A549 (cell line): ENCODE measurements around the gene ABHD17A. TPM values are rescaled to one million over a fixed set of nuclear protein-coding genes. Genes with fewer than 3 reads are reported as not detected.

Experiments
- ATAC-seq, 2 experiments: fragments of 200-7000 bp in 1 of 2; fragments of >200 bp in 1 of 2; cut with Nextera tagmentation in 1 of 2; cut with Tn5 transposase in 1 of 2; 3 replicates each; pipeline versions ENCODE4 v1.8.0 to v1.9.1; 2018 to 2020; ENCODE audit warnings: mild to moderate bottlenecking in 1 of 2, moderate library complexity in 1 of 2
- CTCF ChIA-PET: fragments of 300-600 bp; sonication (Branson Sonifier 250); formaldehyde crosslinking; extraction: SDS; loops from one replicate; lab custom pipeline; 2021; ENCODE audit warnings: antibody characterized with exemption, inconsistent platforms; lab: Yijun Ruan, JAX
- POLR2A ChIA-PET: fragments of 350-600 bp; formaldehyde crosslinking; extraction: SDS; loops from one replicate; lab custom pipeline; 2021; ENCODE audit warnings: antibody characterized with exemption, inconsistent platforms; lab: Yijun Ruan, JAX
- DNase-seq, 2 experiments: peaks; one replicate each; pipeline versions ENCODE4 v3.0.0 to v3.0.0-alpha.2; 2011 to 2016; ENCODE audit warnings: low read depth in 1 of 2, low spot score in 1 of 2
- FAIRE-seq: peaks from 2 replicates; lab custom pipeline; 2011; peaks lifted over from hg19 to GRCh38; lab: Jason Lieb, UNC
- H3K27ac ChIP-seq, 2 experiments: fragments of >200 bp; sonication (Bioruptor Twin); formaldehyde crosslinking; 3 replicates each; pipeline ENCODE4 v1.5.1; 2016 to 2017
- H3K4me1 ChIP-seq: fragments of >200 bp; sonication (Bioruptor Twin); formaldehyde crosslinking; 3 replicates; pipeline ENCODE4 v1.6.1; 2016
- H3K4me2 ChIP-seq: fragments of >200 bp; sonication (Bioruptor Twin); formaldehyde crosslinking; 3 replicates; pipeline ENCODE4 v1.6.1; 2016
- H3K4me3 ChIP-seq: fragments of >200 bp; sonication (Bioruptor Twin); formaldehyde crosslinking; 3 replicates; pipeline ENCODE4 v1.5.1; 2016
- H3K9me3 ChIP-seq: fragments of >200 bp; sonication (Bioruptor Twin); formaldehyde crosslinking; 3 replicates; pipeline ENCODE4 v1.6.1; 2016
- CEBPB ChIP-seq, 2 experiments: fragments of >200 bp in 1 of 2; sonication (Bioruptor Twin) in 1 of 2; formaldehyde crosslinking in 1 of 2; IDR thresholded peaks; 2 replicates each; pipeline ENCODE4 v1.6.1; 2012 to 2016
- EHMT2 ChIP-seq: fragments of 200-600 bp; sonication (generic); IDR thresholded peaks from 2 replicates; pipeline ENCODE4 v1.6.1; 2016; ENCODE audit warnings: antibody characterized with exemption, low read depth, mild to moderate bottlenecking, moderate library complexity
- EP300 ChIP-seq, 2 experiments: fragments of >200 bp; sonication (Bioruptor Twin); formaldehyde crosslinking; IDR thresholded peaks; 2 replicates in 1 of 2; 3 replicates in 1 of 2; pipeline ENCODE4 v1.6.1; 2016 to 2017
- GATA3 ChIP-seq: IDR thresholded peaks from 2 replicates; pipeline ENCODE4 v1.6.1; 2012; ENCODE audit warnings: borderline replicate concordance
- HDAC2 ChIP-seq: fragments of 200-600 bp; sonication (generic); IDR thresholded peaks from 2 replicates; pipeline ENCODE4 v1.6.1; 2016
- HOXB5 ChIP-seq: fragments of 250-450 bp; sonication (Bioruptor Pico); IDR thresholded peaks from 2 replicates; pipeline ENCODE4 v1.5.0; 2020; ENCODE audit warnings: mild to moderate bottlenecking, moderate library complexity
- KDM1A ChIP-seq: fragments of 200-600 bp; sonication (generic); IDR thresholded peaks from 2 replicates; pipeline ENCODE4 v1.6.1; 2016; ENCODE audit warnings: low read depth, mild to moderate bottlenecking
- MYC ChIP-seq: IDR thresholded peaks from 2 replicates; pipeline ENCODE4 v1.6.1; 2012; ENCODE audit warnings: mild to moderate bottlenecking, inconsistent platforms, low read length, improper control_type of control experiment, borderline replicate concordance
- NFE2L2 ChIP-seq: fragments of 150-350 bp; conservative IDR thresholded peaks from 2 replicates; pipeline ENCODE4 v1.6.1; 2014; ENCODE audit warnings: low read length
- PHF8 ChIP-seq: fragments of 200-600 bp; sonication (generic); IDR thresholded peaks from 2 replicates; pipeline ENCODE4 v1.6.1; 2016; ENCODE audit warnings: low read depth, mild to moderate bottlenecking, antibody characterized with exemption, moderate library complexity, borderline replicate concordance
- POLR2A ChIP-seq: IDR thresholded peaks from 2 replicates; pipeline ENCODE4 v1.6.1; 2012; ENCODE audit warnings: mild to moderate bottlenecking, low read length
- POLR2AphosphoS2 ChIP-seq: conservative IDR thresholded peaks from 2 replicates; pipeline ENCODE4 v1.6.1; 2012; ENCODE audit warnings: low read length, improper control_type of control experiment, inconsistent platforms
- RCOR1 ChIP-seq: fragments of 150-350 bp; IDR thresholded peaks from 2 replicates; pipeline ENCODE4 v1.6.1; 2014; ENCODE audit warnings: antibody characterized with exemption, low read length, low read depth
- TFCP2L1 ChIP-seq: fragments of 250-450 bp; sonication (Bioruptor Pico); IDR thresholded peaks from 2 replicates; pipeline ENCODE4 v1.5.0; 2021; ENCODE audit warnings: mild to moderate bottlenecking
- WGBS: methylation state at CpG from one replicate; pipeline ENCODE4 v1.1.6; 2017; ENCODE audit errors: missing lambda C conversion rate; 5-methylcytosine and 5-hydroxymethylcytosine counted together
- polyA plus RNA-seq, 4 experiments: library from polyadenylated mRNA; depleted of rRNA in 3 of 4; stranded (reverse); fragments of >200 nt; fragmentation: RNase III in 1 of 4; extraction: RNeasy Plus Mini Kit Qiagen cat#74134 plus additional on column Dnase treatment in 1 of 4; gene quantifications; 2 replicates in 3 of 4; 3 replicates in 1 of 4; pipeline ENCODE4 v1.2.3, GENCODE V29; 2011 to 2017
- TF ChIP-seq, protein P1 (sequence below): fragments of 150-350 bp; IDR thresholded peaks from 2 replicates; pipeline ENCODE4 v1.6.1; 2014; ENCODE audit warnings: low read depth, mild to moderate bottlenecking, low read length
- TF ChIP-seq, protein P2 (sequence below): fragments of 200-600 bp; sonication (generic); IDR thresholded peaks from 2 replicates; pipeline ENCODE4 v1.6.1; 2016; ENCODE audit warnings: antibody characterized with exemption, mild to moderate bottlenecking, moderate library complexity
- TF ChIP-seq, protein P3 (sequence below): fragments of 250-450 bp; sonication (Bioruptor Pico); IDR thresholded peaks from 2 replicates; pipeline ENCODE4 v1.5.0; 2021; ENCODE audit warnings: mild to moderate bottlenecking, moderate library complexity, borderline replicate concordance

The ABHD17A gene
- polyA plus RNA-seq, 2 of the 4 experiments (the other 2 are of a cell fraction): 12.8 to 23.1 TPM

DNA sequence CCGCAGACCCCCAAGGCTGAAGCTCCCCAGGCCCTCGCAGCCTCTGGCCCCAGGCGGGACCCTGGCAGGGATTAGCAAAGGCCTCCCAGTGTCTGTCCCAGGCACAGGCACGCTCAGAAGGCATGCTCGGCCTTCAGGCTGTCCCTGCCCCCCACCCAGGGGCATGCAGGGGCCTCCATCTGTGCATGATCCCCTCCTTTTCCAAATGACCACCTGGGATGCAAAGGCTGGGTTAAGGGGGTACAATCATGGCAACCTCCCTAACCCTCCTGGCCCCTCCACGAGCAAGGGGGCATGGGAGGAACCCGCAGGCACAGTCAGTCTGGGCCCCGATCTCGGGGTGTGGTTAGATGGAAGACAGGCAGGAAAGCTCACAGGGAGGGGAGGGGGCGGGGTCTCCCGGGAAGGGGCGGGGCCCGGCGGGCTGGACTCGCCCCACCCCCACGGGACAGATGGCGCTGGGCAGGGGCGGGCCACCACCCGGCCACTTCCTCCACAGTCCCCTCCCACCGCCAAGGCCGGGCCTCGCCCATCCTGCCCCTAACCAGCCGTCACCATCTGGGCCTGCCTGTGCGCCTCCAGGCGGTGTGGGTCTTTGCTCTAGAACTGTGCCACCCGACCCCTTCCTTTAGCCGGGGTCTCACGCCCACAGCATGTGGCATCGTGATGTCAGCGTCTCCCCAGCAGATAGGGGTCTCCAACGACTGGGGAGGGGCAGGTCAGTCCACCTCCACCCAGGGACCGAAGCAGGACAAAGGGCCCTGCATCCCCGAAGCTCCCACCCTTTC is 30.1 kb downstream of the ABHD17A start:
- 2% methylated on average over 6 of the region's 33 CpGs for WGBS
- TF ChIP-seq MYC (0 out of 2 replicates have a peak, but pooled peaks have one; percentile 45), HOXB5 (CRISPR knock-in tag) (no peak)
- Histone ChIP-seq H3K4me2 (peak overlapping the region; percentile 99), H3K9me3 (no peaks in the 10 kb centered on the region), H3K4me3 (peak overlapping the region; percentile 31; the same call in 2 of the 3 replicates), H3K27ac (peak overlapping the region; percentile 85 to 100), H3K4me1 (peaks cover 77% of the 10 kb centered on the region)
- FAIRE-seq: no peak
- CTCF ChIA-PET: interaction anchor here (0.8 to 7.4 kb wide), 3 partner anchors 9 to 27 kb away, joined by 4 to 60 read pairs (median 5); no protein-coding TSS in a partner anchor
- POLR2A ChIA-PET: interaction anchor here (0.6 to 1.0 kb wide), 5 partner anchors 9 to 611 kb away, joined by 3 to 4 read pairs (median 3); no protein-coding TSS in a partner anchor
- DNase-seq: peak; percentile 70 to 91
- peak; percentile 51 to 80 for ATAC-seq

DNA sequence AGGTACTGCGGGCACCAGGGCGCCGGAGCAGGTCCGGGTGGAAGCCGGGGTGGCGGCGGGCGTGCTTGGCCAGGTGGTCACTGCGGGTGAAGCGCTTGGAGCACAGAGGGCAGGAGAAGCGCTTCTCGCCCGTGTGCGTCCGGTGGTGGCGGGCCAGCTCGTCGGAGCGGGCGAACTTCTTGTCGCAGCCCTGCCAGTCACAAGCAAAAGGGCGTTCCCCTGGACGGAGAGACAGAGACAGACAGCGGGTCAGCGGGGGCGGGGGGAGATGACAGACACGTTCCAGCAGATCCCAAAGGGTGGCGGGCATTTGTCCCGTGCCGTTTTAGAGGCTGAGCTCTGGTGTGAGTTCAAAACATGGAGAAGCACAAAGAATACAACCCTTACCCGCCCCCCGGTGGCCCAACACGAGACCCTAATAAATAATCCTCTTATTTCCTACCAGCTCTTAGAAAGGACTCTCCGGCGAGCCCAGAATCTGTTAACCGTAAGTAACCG is 30.7 kb downstream of the ABHD17A start:
- ChIA-PET POLR2A (interaction anchor here (0.6 to 1.0 kb wide), 4 partner anchors 11 to 610 kb away, joined by 3 to 4 read pairs (median 4); no protein-coding TSS in a partner anchor), CTCF (interaction anchor here (0.8 to 7.4 kb wide), 4 partner anchors 10 to 27 kb away, joined by 4 to 60 read pairs (median 6); no protein-coding TSS in a partner anchor)
- Histone ChIP-seq H3K9me3 (no peaks in the 10 kb centered on the region), H3K4me3 (peak overlapping the region; percentile 30; the same call in 2 of the 3 replicates), H3K4me2 (peak overlapping the region; percentile 99), H3K27ac (peak overlapping the region; percentile 85 to 100), H3K4me1 (peaks cover 71% of the 10 kb centered on the region)
- ATAC-seq: no peak
- TF ChIP-seq POLR2AphosphoS2: no peak
- no peak for TF ChIP-seq HDAC2
- no peak for TF ChIP-seq PHF8
- TF ChIP-seq, protein P1, sequence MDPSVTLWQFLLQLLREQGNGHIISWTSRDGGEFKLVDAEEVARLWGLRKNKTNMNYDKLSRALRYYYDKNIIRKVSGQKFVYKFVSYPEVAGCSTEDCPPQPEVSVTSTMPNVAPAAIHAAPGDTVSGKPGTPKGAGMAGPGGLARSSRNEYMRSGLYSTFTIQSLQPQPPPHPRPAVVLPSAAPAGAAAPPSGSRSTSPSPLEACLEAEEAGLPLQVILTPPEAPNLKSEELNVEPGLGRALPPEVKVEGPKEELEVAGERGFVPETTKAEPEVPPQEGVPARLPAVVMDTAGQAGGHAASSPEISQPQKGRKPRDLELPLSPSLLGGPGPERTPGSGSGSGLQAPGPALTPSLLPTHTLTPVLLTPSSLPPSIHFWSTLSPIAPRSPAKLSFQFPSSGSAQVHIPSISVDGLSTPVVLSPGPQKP: no peak
- TF ChIP-seq, protein P2, sequence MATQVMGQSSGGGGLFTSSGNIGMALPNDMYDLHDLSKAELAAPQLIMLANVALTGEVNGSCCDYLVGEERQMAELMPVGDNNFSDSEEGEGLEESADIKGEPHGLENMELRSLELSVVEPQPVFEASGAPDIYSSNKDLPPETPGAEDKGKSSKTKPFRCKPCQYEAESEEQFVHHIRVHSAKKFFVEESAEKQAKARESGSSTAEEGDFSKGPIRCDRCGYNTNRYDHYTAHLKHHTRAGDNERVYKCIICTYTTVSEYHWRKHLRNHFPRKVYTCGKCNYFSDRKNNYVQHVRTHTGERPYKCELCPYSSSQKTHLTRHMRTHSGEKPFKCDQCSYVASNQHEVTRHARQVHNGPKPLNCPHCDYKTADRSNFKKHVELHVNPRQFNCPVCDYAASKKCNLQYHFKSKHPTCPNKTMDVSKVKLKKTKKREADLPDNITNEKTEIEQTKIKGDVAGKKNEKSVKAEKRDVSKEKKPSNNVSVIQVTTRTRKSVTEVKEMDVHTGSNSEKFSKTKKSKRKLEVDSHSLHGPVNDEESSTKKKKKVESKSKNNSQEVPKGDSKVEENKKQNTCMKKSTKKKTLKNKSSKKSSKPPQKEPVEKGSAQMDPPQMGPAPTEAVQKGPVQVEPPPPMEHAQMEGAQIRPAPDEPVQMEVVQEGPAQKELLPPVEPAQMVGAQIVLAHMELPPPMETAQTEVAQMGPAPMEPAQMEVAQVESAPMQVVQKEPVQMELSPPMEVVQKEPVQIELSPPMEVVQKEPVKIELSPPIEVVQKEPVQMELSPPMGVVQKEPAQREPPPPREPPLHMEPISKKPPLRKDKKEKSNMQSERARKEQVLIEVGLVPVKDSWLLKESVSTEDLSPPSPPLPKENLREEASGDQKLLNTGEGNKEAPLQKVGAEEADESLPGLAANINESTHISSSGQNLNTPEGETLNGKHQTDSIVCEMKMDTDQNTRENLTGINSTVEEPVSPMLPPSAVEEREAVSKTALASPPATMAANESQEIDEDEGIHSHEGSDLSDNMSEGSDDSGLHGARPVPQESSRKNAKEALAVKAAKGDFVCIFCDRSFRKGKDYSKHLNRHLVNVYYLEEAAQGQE: no peak
- TF ChIP-seq EHMT2: no peak
- TF ChIP-seq CEBPB (IDR thresholded peaks at IDR 0.05): no peak
- no peak for TF ChIP-seq NFE2L2
- no peak for TF ChIP-seq KDM1A
- TF ChIP-seq RCOR1: no peak
- no peak for TF ChIP-seq GATA3
- TF ChIP-seq, protein P3, sequence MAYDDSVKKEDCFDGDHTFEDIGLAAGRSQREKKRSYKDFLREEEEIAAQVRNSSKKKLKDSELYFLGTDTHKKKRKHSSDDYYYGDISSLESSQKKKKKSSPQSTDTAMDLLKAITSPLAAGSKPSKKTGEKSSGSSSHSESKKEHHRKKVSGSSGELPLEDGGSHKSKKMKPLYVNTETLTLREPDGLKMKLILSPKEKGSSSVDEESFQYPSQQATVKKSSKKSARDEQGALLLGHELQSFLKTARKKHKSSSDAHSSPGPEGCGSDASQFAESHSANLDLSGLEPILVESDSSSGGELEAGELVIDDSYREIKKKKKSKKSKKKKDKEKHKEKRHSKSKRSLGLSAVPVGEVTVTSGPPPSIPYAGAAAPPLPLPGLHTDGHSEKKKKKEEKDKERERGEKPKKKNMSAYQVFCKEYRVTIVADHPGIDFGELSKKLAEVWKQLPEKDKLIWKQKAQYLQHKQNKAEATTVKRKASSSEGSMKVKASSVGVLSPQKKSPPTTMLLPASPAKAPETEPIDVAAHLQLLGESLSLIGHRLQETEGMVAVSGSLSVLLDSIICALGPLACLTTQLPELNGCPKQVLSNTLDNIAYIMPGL: no peak
- no peak for TF ChIP-seq TFCP2L1 (CRISPR knock-in tag)
- TF ChIP-seq POLR2A: no peak
- no peak for TF ChIP-seq EP300 (IDR thresholded peaks at IDR 0.05)
- DNase-seq: no peak
- no peak for FAIRE-seq
- 53% methylated on average over 15 of the region's 37 CpGs for WGBS
